Amniotic stem cell (primary cell): ENCODE measurements around the gene FAM3A.

Experiments
- DNase-seq: peaks from one replicate; lab custom pipeline; 2025; lab: John Stamatoyannopoulos, UW

FAM3A gene

GRCh38 chrX:154534526-154535322 lies 18.7 kb upstream of the FAM3A start:
- DNase-seq, result peak; percentile 47

DNA sequence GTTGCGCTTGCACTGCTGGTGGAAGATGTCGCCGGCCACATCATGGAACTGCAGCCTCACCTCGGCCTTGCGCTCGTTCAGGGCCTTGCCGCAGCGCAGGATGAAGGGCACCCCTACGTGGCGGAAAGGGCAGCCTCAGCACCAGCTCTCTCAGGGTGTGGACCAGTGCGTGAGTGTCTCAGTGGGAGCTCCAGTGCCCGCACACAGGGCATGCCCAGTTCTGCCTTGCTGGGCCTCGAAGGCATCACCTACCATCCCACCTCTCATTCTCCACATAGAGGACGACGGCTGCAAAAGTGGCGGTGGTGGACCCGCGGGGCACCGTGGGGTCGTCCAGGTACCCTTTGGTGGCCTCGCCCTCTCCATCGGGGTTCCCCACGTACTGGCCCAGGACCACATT lies 16.7 kb upstream of the FAM3A start:
- no peak for DNase-seq

GRCh38 chrX:154531626-154532025 lies 15.6 kb upstream of the FAM3A start:
- no peak for DNase-seq

DNA sequence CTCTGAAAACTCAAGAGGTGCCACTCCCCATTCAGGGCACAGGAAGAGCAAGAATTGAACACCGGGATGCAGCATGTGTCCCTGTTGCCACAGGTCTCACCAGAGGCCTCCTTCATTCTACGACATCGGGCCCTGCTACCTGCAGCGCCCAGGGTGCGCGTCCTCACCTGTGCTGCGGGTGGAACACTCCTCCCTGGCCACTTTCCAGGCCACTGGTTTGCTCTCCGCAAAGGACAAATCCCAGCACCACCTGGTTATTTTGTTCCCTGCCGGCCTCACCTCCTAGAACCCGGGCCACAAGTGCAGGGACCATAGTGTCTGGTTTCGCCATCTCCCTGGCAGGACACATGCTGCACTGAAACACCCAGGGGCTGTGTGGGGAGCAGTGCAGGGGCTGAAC lies 14.3 kb upstream of the FAM3A start:
- DNase-seq, result no peak

DNA sequence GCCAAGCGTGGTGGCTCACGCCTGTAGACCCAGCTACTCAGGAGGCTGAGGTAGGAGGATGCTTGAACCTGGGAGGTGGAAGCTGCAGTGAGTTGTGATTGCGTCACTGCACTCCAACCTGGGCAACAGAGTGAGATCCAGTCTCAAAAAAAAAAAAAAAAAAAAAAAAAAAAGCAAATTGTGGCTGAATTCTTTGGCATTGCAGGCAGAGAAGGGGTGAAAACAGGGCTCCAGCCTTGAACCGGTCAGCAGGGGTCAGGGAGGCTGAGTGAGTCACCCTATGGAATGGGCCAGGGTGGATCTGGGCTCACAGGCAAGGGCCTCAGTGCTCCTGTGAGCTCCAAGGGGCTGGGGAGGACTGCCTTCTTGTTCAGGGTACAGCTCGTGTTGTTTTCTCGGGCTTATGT lies 13.2 kb upstream of the FAM3A start:
- no peak for DNase-seq

GRCh38 chrX:154526901-154527675 lies 11.1 kb upstream of the FAM3A start:
- DNase-seq, result peak; percentile 33

DNA sequence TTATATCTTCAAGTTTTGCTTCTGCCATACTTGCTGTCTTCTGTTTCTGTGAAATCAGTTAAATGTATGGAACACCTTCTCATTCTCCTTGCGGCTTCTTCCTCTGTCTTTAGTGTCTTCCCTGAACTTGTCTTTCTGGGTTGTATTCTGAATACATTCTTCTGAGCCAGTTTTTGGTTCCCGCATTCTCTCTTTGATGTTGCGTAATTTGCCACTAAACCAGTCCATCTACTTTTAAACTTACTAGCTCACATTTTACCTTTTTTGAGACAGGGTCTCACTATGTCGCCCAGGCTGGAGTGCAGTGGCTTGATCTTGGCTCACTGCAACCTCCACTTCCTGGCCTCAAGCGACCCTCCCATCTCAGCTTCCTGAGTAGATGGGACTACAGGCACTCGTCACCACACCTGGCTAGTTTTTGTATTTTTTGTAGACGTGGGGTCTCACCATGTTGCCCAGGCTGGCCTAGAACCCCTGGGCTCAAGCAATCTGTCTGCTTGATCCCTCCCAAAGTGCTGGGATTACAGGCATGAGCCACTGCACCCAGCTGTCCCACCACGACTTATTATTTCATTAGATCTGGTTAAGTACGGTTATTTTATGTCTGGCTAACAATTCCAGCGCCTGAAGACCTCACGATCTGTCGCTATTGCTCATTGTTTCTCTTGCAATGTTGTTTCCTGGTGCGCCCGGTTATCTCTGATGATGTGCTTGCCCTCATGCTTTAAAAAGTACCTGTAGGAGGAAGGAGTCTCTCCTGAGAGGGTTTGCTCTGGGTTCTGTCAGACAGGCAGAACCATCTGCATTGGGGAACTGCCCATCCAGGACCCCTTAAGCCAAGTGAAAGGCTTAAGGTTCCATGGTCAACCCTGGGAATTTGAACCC lies 9.8 kb upstream of the FAM3A start:
- no peak for DNase-seq

DNA sequence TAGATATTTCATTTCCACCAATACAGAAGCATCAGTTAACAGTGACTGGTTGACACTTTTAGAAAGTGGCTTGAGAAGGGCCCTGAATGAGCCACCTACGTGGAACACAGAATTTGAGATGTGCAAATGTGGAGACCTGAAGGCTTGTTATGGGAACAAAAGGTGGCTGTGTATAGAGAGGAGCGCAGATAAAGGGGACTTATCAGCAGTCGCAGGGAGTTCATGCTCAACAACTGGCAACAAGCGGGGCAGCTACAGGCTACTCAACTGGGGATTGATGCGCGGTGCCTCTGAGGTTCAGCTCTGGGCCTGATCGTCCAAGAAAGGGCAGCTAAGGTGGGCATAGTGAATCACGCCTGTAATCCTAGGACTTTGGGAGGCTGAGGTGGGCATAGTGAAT lies 3.4 kb upstream of the FAM3A start:
- no peak for DNase-seq

- no peak for DNase-seq
Measured at GRCh38 chrX:154517101-154517781, 1.2 kb upstream of the FAM3A start.

DNA sequence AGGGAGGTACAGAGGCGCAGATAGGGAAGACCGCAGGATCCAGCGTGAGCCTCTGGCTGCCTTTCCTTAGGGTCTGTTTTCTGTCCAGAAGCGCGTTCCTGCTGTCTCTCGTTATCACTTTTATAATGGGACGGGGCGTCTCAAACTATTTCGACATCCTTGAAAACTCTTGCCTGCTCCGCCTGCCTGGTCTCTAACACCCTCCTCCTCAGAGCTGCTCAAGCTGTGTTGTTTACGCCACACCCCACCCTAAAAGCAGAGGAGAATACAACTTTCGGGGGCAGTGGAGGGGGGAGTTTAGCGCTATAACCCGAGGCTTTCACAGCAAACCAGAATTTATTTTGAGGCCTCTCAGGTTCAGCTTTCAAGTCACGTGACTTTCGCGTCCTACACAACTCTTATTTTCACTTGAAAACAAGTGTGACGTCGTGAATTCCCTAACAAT lies 646 bp upstream of the FAM3A start:
- DNase-seq, result no peak

- no peak for DNase-seq
Measured at GRCh38 chrX:154515090-154515965, 704 bp downstream of the FAM3A start.

DNA sequence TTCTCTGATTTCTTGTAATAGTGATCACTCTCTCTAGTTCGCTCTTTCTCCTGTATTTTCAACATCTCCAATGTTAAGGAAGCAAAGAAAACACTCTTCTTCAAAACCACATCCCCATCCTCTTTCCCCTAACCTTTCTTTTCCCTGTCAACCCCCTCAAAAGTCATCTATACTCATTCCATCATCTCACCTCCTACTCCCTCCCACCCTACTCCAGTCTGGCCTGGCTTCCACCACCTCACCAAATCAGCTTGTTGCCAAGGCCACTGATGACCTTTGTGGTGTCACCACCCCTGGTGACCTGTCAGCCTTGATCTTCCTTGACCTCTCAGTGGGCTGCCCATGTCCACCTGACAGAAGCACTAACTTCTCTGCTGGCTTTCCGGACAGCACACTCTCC lies 2.3 kb downstream of the FAM3A start:
- DNase-seq, result no peak

- DNase-seq, result no peak
Measured at GRCh38 chrX:154512879-154513553, 3.0 kb downstream of the FAM3A start.

- DNase-seq, result no peak
Measured at GRCh38 chrX:154511761-154512160, 4.3 kb downstream of the FAM3A start.

DNA sequence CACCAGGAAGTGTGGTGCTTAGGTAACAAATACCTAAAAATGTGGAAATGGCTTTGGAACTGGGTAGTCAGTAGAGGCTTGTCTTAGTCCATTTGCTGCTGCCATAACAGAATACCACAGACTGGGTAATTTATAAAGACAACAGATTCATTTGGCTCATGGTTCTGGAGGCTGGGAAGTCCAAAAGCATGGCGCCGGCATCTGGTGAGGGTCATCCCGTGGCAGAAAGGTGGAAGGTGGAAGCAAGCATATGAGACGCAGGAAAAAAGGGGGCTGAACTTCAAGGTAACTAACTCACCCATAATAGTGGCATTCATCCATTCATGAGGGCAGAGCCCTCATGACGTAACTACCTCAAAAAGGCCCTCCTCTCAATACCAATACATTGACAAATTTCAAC lies 6.6 kb downstream of the FAM3A start:
- no peak for DNase-seq

- no peak for DNase-seq
Measured at GRCh38 chrX:154508384-154508745, 7.7 kb downstream of the FAM3A start.

- DNase-seq, result no peak
Measured at GRCh38 chrX:154507673-154508383, 8.2 kb downstream of the FAM3A start.

DNA sequence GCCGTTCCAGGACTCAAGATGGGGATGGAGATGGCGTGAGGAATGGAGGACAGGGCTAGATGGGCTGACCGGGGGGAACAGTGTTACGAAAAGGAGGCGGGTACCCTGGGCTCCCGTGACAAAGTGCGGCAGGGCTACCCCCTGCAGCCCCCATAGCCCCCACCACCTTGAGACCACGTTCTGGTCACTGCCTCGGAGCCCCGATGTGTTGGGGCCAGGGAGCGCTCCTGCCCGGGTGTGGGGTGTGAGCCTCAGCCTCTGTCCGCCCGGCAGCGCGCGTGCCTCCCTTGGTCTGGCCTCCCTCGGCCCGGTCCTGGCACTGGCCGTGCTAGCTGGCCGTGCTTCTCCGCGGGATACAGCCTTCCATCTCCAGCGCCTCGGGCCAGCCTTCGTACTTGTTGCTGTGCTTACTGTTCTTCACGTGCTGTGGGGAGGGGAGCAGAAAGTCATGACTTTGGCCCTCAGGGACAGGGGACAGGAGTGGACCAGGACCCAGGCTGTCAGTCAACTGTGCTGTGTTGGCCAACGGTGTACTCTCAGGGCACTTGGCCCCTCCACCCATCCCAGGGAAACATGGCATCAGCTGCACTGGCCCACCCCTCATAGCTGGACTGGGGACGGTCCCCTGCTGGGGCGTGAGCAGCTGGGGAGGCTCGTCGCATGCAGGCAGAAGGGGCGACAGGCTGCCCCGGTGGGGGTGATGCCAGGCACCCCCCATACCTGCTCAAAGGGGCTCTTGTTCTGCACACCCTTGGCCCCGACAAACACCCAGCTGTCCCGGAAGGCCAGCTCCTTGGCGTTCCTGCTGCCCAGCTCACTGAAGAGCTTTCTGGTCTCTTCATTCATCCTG lies 9.3 kb downstream of the FAM3A start:
- DNase-seq, result no peak

GRCh38 chrX:154505734-154506133 lies 10.3 kb downstream of the FAM3A start:
- DNase-seq, result peak; percentile 1
